GM23338 (cell line): Measurements from ENCODE around the gene LCP2.

Experiments
- CREB1 ChIP-seq: fragments of 250-450 bp; sonication (Bioruptor Pico); IDR thresholded peaks from 2 replicates; pipeline ENCODE4 v1.5.0; 2020; ENCODE audit warnings: low read depth, mild to moderate bottlenecking, moderate library complexity
- CTCF ChIP-seq, 2 experiments: fragments of 200-600 bp in 1 of 2; sonication (generic) in 1 of 2; conservative IDR thresholded peaks; 2 replicates each; pipeline versions ENCODE4 v1.5.1 to v1.6.1; 2016 to 2017; ENCODE audit warnings: antibody characterized with exemption in 2 of 2, low read depth in 2 of 2, mild to moderate bottlenecking in 2 of 2, moderate library complexity in 1 of 2
- ETS1 ChIP-seq: IDR thresholded peaks from 2 replicates; pipeline ENCODE4 v1.6.1; 2016; ENCODE audit warnings: antibody characterized with exemption
- EZH2 ChIP-seq: fragments of 200-600 bp; sonication (generic); IDR thresholded peaks from one replicate; pipeline ENCODE4 v1.8.0; 2017; ENCODE audit warnings: antibody characterized with exemption, mild to moderate bottlenecking, low read depth; ENCODE audit not compliant: unreplicated experiment
- EZH2phosphoT487 ChIP-seq: fragments of 200-600 bp; sonication (generic); IDR thresholded peaks from one replicate; pipeline ENCODE4 v1.8.1; 2018; ENCODE audit warnings: antibody characterized with exemption; ENCODE audit not compliant: unreplicated experiment
- JUNB ChIP-seq: IDR thresholded peaks from one replicate; pipeline ENCODE4 v1.6.1; 2016; ENCODE audit warnings: antibody characterized with exemption; ENCODE audit not compliant: unreplicated experiment
- POLR2AphosphoS5 ChIP-seq: IDR thresholded peaks from 2 replicates; pipeline ENCODE4 v1.6.1; 2016; ENCODE audit warnings: antibody characterized with exemption, low read depth
- REST ChIP-seq: IDR thresholded peaks from one replicate; pipeline ENCODE4 v1.6.1; 2018; ENCODE audit warnings: antibody characterized with exemption; ENCODE audit not compliant: unreplicated experiment
- STAT1 ChIP-seq: IDR thresholded peaks from one replicate; pipeline ENCODE4 v1.6.1; 2016; ENCODE audit warnings: antibody characterized with exemption; ENCODE audit not compliant: unreplicated experiment
- ZNF114 ChIP-seq: fragments of 250-450 bp; sonication (Bioruptor Pico); IDR thresholded peaks from 2 replicates; pipeline ENCODE4 v1.5.0; 2020; ENCODE audit warnings: mild to moderate bottlenecking, moderate library complexity

GRCh38 chr5:170301149-170301548 is 3.6 kb upstream of the LCP2 start:
- TF ChIP-seq CREB1 (CRISPR knock-in tag): no peak
- TF ChIP-seq CTCF (conservative IDR thresholded peaks at IDR 0.05; ENCODE audit: low read depth in 2 of 2): no peak
- TF ChIP-seq EZH2phosphoT487: no peak
- no peak for TF ChIP-seq EZH2
- no peak for TF ChIP-seq STAT1
- no peak for TF ChIP-seq REST
- no peak for TF ChIP-seq ETS1
- no peak for TF ChIP-seq POLR2AphosphoS5
- no peak for TF ChIP-seq ZNF114
- no peak for TF ChIP-seq JUNB
